NCI-H187 treated with DMSO at 0.1 percent for 48 hours (cell line): Measurements from ENCODE around the gene PAFAH2.

Source experiments
- DNase-seq: peaks from one replicate; lab custom pipeline; 2025; lab: John Stamatoyannopoulos, UW

PAFAH2 gene

GRCh38 chr1:25997828-25998761 is at the start of gene PAFAH2:
TSS of gene PAFAH2 (minus strand) at chr1:25998063. CDS start at chr1:25990816, 7,247 bp downstream.
- DNase-seq, result peak; percentile 87

- no peak for DNase-seq
Observed at GRCh38 chr1:26047278-26047874, 49.5 kb upstream of the PAFAH2 start.

GRCh38 chr1:26046246-26047095 is 48.6 kb upstream of the PAFAH2 start:
- DNase-seq, result no peak

GRCh38 chr1:26045722-26046245 is 47.9 kb upstream of the PAFAH2 start, which contains the start of gene SLC30A2:
TSS of gene SLC30A2 (minus strand) at chr1:26046118. CDS start at chr1:26045896, 222 bp downstream.
- no peak for DNase-seq

- DNase-seq, result no peak
Observed at GRCh38 chr1:26044971-26045721, 47.3 kb upstream of the PAFAH2 start.

GRCh38 chr1:26044414-26044813 is 46.6 kb upstream of the PAFAH2 start:
- DNase-seq, result no peak

- no peak for DNase-seq
Observed at GRCh38 chr1:26043765-26044164, 45.9 kb upstream of the PAFAH2 start.

- no peak for DNase-seq
Observed at GRCh38 chr1:26041978-26042377, 44.1 kb upstream of the PAFAH2 start.

- DNase-seq, result no peak
Observed at GRCh38 chr1:26041401-26041800, 43.5 kb upstream of the PAFAH2 start.

GRCh38 chr1:26038904-26039303 is 41.0 kb upstream of the PAFAH2 start:
- no peak for DNase-seq

- DNase-seq, result no peak
Observed at GRCh38 chr1:26038477-26038876, 40.6 kb upstream of the PAFAH2 start.

GRCh38 chr1:26037904-26038303 is 40.0 kb upstream of the PAFAH2 start:
- DNase-seq, result no peak

GRCh38 chr1:26036756-26037281 is 39.0 kb upstream of the PAFAH2 start:
- DNase-seq, result no peak

- DNase-seq, result no peak
Observed at GRCh38 chr1:26035959-26036755, 38.3 kb upstream of the PAFAH2 start.

- peak; percentile 59 for DNase-seq
Observed at GRCh38 chr1:26035203-26035958, 37.5 kb upstream of the PAFAH2 start.

- DNase-seq, result no peak
Observed at GRCh38 chr1:26034504-26035202, 36.8 kb upstream of the PAFAH2 start.

GRCh38 chr1:26032656-26033357 is 34.9 kb upstream of the PAFAH2 start:
- DNase-seq, result no peak

- no peak for DNase-seq
Observed at GRCh38 chr1:26031611-26032220, 33.9 kb upstream of the PAFAH2 start.
